Lower leg skin (tissue), 4 donors: ENCODE data around the gene UCKL1. TPM values are rescaled to one million over a fixed set of nuclear protein-coding genes. Genes with fewer than 3 reads are reported as not detected.

Experiments
- DNase-seq, 2 donors: peaks; one replicate each; pipeline ENCODE4 v3.0.0-alpha.2; 2019; ENCODE audit warnings: low spot score in 2 of 2
- H3K4me3 ChIP-seq: fragments of 200-600 bp; sonication (generic); 2 replicates; pipeline ENCODE4 v1.5.1; 2017; ENCODE audit warnings: mild to moderate bottlenecking, low read depth; ENCODE audit not compliant: poor library complexity, severe bottlenecking
- POLR2A ChIP-seq, 2 donors: fragments of 450-650 bp; IDR thresholded peaks; one replicate each; pipeline ENCODE4 v1.6.1; 2016 to 2017; ENCODE audit warnings: antibody characterized with exemption in 2 of 2, mild to moderate bottlenecking in 1 of 2, moderate library complexity in 1 of 2
- WGBS, 2 donors: methylation state at CpG; one replicate each; pipeline ENCODE4 v1.1.5; 2018; 5-methylcytosine and 5-hydroxymethylcytosine counted together
- intact Hi-C: fragments of 100-400 bp; cut with DNase I; formaldehyde crosslinking; loops from one replicate; pipeline ENCODE4 v1.15.0; 2023; ENCODE audit warnings: low total_unique reads
- total RNA-seq, 4 donors: library from RNA; depleted of rRNA; stranded (reverse); fragments of >200 nt; gene quantifications; one replicate each; pipeline ENCODE4 v1.1.0, GENCODE V29; 2016
- TF ChIP-seq, protein P1 (sequence below), 3 donors: fragments of 450-650 bp; IDR thresholded peaks; one replicate each; pipeline ENCODE4 v1.5.1; 2016; ENCODE audit warnings: antibody characterized with exemption in 3 of 3, mild to moderate bottlenecking in 3 of 3, moderate library complexity in 2 of 3

The UCKL1 gene
- total RNA-seq, 4 donors from 2014 or later, result 28.1 to 44.3 (median 33.6) TPM

DNA sequence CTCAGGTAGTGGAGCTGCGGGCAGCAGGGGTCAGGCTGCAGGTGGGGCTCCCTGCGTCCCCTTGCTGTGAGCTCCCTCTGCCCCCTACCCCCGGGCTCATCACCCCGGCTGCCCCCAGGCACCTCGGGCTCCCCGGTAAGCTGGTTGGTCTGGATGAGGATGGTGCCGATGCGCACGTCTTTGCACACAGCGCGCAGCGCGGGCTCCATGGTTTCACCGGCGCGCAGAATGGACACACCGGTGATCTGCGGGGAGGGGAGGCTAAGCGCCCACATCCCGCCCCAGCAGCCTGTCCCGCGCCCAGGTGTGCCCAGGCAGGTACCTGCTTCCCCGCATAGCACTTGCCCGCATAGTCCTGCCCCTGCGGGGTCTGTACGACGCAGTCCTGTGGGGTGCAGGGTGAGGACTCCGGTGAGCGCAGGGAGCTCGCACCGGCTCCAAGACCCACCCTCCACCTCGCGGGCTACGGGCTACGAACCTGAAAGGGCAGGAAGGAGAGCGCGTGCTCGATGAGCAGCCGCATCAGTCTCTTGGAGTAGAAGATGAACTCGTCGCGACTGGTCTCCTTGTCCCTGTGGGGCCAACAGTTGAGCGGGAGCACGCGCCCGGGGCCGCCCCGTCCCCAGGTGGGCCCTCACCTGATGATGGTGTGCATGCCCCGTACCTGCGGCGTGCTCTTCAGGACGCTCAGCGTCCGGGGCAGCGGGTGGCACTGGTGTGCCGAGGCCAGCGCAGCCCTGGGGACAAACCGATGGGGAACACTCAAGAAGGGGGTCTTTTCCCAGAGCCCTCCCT, 15.5 kb downstream of the UCKL1 start:
- no peak for TF ChIP-seq POLR2A (IDR thresholded peaks at IDR 0.05)
- TF ChIP-seq, protein P1, sequence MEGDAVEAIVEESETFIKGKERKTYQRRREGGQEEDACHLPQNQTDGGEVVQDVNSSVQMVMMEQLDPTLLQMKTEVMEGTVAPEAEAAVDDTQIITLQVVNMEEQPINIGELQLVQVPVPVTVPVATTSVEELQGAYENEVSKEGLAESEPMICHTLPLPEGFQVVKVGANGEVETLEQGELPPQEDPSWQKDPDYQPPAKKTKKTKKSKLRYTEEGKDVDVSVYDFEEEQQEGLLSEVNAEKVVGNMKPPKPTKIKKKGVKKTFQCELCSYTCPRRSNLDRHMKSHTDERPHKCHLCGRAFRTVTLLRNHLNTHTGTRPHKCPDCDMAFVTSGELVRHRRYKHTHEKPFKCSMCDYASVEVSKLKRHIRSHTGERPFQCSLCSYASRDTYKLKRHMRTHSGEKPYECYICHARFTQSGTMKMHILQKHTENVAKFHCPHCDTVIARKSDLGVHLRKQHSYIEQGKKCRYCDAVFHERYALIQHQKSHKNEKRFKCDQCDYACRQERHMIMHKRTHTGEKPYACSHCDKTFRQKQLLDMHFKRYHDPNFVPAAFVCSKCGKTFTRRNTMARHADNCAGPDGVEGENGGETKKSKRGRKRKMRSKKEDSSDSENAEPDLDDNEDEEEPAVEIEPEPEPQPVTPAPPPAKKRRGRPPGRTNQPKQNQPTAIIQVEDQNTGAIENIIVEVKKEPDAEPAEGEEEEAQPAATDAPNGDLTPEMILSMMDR (IDR thresholded peaks at IDR 0.05), result no peak
- H3K4me3 ChIP-seq, result no peak overlapping the region
- DNase-seq, result no peak
- intact Hi-C loops, result no loop called here
- WGBS, 2 donors, result 93 to 94% methylated on average over 32 to 56 of the region's 58 CpGs

DNA sequence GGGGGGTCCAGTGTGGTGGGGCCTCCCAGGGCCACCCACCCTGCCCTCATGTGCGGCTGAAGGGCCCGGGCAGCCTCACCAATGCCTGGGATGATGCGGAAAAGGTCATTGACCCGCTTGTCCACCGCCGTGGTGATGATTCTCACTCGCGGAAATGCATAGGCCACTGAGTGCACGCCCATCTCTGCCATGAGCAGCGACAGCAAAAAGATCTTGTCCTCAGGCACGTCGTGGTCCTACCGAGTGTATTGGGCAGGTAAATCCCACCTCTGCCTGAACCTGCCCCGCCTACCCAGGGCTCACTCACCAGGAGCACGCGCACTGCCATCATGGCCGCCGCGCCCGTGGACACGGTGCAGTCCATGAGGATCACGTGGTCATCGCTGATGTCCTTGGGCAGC, 16.1 kb downstream of the UCKL1 start:
- H3K4me3 ChIP-seq, result no peak overlapping the region

DNA sequence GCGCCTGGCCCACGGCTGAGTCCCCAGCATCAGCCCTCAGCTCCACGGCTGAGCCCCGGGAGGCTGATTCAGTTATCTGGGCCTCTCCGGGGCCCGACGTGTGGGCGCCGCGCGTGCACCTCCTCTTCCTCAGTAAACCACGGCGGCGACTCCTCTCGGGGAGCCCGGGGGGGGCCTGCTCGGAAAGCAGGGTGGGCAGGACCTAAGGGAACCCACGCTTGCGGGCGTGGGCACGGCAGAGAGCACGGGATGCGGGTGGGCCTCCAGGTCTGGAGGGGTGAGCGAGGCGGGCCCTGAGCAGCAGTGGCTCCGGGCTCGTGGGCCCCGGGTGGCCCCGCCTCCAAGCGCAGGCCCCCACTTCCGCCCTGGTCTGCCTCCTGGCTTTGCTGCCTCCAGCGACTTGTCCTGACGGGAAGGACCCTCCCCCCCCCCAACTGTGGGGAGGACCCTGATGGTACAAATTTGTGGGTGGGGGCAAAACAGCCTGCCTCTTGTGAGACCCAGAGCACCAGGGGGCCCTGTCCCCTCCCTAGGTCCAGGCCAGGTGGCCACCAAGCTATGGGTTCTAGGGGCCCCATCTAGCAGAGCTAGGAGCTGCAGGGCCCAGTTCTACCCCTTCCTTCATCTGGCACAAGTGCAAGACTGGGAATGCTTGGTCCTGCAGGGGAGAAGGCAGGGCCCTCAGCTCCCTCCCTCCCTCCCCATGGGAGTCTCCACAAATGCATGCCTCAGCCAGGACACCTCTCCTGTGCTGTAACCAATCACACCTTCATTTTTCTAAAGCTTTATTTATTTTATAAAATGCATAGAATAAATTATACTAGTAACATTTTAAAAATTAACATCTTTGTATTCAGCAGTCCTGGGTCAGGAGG, 16.9 kb downstream of the UCKL1 start:
- TF ChIP-seq POLR2A (IDR thresholded peaks at IDR 0.05), result no peak
- TF ChIP-seq, protein P1 (IDR thresholded peaks at IDR 0.05), result no peak
- no peak overlapping the region for H3K4me3 ChIP-seq
- DNase-seq, result peak in 1 of 2 donors; percentile 82
- 83 to 90% methylated on average over 25 to 33 of the region's 33 CpGs for WGBS, 2 donors
- intact Hi-C loops, result no loop called here

More for the DNA sequence above, 16.1 kb downstream of the UCKL1 start:
- no peak for TF ChIP-seq POLR2A (IDR thresholded peaks at IDR 0.05)
- TF ChIP-seq, protein P1 (IDR thresholded peaks at IDR 0.05), result no peak
- 91 to 92% methylated on average over 19 to 21 of the region's 23 CpGs for WGBS, 2 donors
- intact Hi-C loops, result no loop called here
- no peak for DNase-seq

DNA sequence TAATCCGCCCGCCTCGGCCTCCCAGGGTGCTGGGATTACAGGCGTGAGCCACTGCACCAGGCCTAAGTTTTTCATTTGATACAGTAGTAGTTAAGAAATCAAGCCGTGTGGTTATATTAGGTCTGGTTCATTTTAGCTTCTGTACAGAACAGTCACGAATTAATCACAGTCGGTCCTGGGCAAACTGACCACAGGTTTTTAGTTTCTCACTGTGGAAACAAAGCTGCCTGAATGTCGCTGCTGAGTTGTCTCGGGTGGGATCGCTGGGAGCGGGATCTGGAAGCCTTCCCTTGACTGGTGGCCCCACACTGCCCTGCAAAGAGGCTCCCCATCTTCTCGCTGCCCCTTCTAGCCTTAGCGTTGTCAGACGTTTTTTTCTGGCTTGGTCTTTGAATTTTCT, 18.6 kb downstream of the UCKL1 start:
- no peak for DNase-seq
- WGBS, 2 donors, result 82 to 90% methylated on average over 14 of the region's 14 CpGs
- intact Hi-C loops, result no loop called here
- no peak overlapping the region for H3K4me3 ChIP-seq
- TF ChIP-seq, protein P1 (IDR thresholded peaks at IDR 0.05), result no peak
- TF ChIP-seq POLR2A (IDR thresholded peaks at IDR 0.05), result no peak

DNA sequence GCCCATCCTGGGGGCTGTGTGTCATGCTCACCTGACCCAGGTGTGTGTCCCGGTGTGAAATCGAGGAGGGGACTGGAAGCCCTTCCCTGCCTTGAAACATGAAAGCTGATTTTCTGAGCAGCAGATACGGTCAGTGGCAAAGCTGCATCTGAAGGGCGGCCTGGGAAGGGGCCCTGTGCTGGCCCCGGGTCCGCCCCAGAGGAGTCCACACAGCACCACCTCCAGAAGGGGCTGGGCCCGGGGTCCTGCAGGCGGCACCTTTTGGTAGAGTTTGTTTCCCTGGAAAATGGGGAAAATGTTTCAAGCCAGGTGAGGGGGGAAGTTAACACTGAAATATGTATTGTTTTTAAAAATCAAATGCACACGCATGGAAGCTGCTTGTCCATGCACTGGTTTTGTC, 20.8 kb downstream of the UCKL1 start:
- intact Hi-C loops, result no loop called here
- TF ChIP-seq, protein P1 (IDR thresholded peaks at IDR 0.05), result no peak
- no peak for TF ChIP-seq POLR2A (IDR thresholded peaks at IDR 0.05)
- no peak for DNase-seq
- no peak overlapping the region for H3K4me3 ChIP-seq
- 93% methylated on average over 9 of the region's 9 CpGs for WGBS, 2 donors
